Osteocyte (in vitro differentiated cells): Measurements from ENCODE around the gene AKR1B15. TPM values are rescaled to one million over a fixed set of nuclear protein-coding genes. Genes with fewer than 3 reads are reported as not detected.
"Not testable (repeated sequence)": the region's sequence is repeated elsewhere in the genome, so short reads cannot be mapped to it uniquely, and the experiment has no call there.

Source experiments
- DNase-seq: peaks from one replicate; pipeline ENCODE4 v3.0.0; 2021; ENCODE audit warnings: mixed read lengths; ENCODE audit not compliant: unreplicated experiment; ENCODE audit errors: extremely low spot score
- H3K27ac Mint-ChIP-seq: one replicate; pipeline ENCODE4 v1.8.0; 2021; ENCODE audit warnings: mild to moderate bottlenecking, mixed read lengths; ENCODE audit not compliant: unreplicated experiment
- H3K27me3 Mint-ChIP-seq: one replicate; pipeline ENCODE4 v1.8.0; 2021; ENCODE audit warnings: mixed read lengths; ENCODE audit not compliant: unreplicated experiment
- H3K36me3 Mint-ChIP-seq: one replicate; pipeline ENCODE4 v1.8.0; 2021; ENCODE audit warnings: mixed read lengths; ENCODE audit not compliant: unreplicated experiment
- H3K4me1 Mint-ChIP-seq: one replicate; pipeline ENCODE4 v1.8.0; 2021; ENCODE audit warnings: mixed read lengths; ENCODE audit not compliant: unreplicated experiment
- H3K4me3 Mint-ChIP-seq: one replicate; pipeline ENCODE4 v1.8.0; 2021; ENCODE audit warnings: mild to moderate bottlenecking, moderate library complexity, mixed read lengths; ENCODE audit not compliant: unreplicated experiment
- H3K9me3 Mint-ChIP-seq: one replicate; pipeline ENCODE4 v1.8.0; 2021; ENCODE audit warnings: mixed read lengths; ENCODE audit not compliant: unreplicated experiment
- total RNA-seq: library from RNA; stranded (reverse); gene quantifications from 2 replicates; pipeline ENCODE4 v1.2.1, GENCODE V29; 2021
- TF ChIP-seq, protein P1 (sequence below): fragments of 200-600 bp; sonication (generic); IDR thresholded peaks from 2 replicates; pipeline ENCODE4 v1.5.0; 2021; ENCODE audit warnings: antibody characterized with exemption, mild to moderate bottlenecking, moderate library complexity

Gene AKR1B15
- total RNA-seq, 1 donor from 2014 or later = not detected

DNA sequence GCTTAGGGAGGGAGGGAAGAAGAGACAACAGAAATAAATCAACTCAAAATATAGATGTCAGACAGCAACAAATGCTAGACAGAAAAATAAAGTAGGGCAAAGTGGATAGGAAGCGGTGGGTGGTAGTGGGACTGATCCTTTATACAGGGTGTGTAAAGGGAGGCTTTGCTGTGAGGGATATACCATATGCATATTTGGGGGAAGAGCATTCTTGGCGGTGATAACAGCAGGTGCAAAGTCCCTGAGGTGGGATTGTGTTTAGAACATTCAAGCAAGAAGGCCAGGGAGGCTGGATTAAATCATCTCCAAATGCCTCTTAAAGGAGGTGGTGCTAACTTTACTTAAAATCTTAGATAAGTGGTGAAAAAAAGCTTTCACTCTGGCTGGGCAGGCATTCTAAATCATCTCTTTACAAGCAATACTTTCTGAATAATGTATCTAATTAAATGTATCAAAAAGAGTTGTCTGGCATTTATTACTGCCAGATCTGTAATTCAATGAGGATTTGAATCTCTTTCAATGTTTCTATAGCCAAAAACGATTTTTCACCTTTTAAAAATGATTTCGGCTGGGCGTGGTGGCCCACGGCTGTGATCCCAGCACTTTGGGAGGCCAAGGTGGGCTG is 9.4 kb upstream of the AKR1B15 start:
- Mint-ChIP-seq H3K36me3 (no peaks in the 10 kb centered on the region), H3K27ac (no peak overlapping the region), H3K27me3 (peaks cover 58% of the 10 kb centered on the region), H3K9me3 (no peaks in the 10 kb centered on the region), H3K4me3 (no peak overlapping the region), H3K4me1 (no peaks in the 10 kb centered on the region)
- TF ChIP-seq, protein P1, sequence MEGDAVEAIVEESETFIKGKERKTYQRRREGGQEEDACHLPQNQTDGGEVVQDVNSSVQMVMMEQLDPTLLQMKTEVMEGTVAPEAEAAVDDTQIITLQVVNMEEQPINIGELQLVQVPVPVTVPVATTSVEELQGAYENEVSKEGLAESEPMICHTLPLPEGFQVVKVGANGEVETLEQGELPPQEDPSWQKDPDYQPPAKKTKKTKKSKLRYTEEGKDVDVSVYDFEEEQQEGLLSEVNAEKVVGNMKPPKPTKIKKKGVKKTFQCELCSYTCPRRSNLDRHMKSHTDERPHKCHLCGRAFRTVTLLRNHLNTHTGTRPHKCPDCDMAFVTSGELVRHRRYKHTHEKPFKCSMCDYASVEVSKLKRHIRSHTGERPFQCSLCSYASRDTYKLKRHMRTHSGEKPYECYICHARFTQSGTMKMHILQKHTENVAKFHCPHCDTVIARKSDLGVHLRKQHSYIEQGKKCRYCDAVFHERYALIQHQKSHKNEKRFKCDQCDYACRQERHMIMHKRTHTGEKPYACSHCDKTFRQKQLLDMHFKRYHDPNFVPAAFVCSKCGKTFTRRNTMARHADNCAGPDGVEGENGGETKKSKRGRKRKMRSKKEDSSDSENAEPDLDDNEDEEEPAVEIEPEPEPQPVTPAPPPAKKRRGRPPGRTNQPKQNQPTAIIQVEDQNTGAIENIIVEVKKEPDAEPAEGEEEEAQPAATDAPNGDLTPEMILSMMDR = no peak
- DNase-seq = no peak

DNA sequence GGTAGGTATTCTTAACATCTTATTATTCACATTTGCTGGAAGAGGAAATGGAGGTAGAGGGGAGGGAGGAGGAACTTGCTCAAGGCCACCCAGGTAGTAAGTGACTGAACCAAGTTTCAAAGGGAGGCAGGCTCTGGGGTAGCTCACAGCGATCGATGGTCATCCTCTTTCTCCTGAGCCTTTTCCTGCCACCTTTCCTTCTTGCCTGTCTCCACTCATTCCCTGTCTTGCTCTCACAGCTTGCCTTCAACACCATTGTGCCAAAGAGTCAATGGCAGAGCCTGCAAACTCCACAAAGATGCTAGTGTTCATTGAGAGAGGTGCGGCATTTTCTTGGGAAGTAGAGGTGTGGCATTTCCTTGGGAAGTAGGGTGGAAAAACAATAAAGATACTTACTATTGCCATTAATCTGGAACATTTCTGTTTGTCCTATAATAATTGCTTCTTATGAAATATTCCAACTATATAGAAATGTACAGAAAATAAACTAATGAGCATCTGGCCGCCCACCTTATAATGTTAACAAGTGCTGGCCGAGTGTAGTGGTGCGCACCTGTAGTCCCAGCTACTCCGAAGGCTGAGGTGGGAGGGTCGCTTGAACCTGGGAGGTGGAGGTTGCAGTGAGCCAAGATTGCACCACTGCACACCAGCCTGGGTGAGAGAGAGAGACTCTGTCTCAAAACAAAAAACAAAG is 7.3 kb upstream of the AKR1B15 start:
- H3K4me3 Mint-ChIP-seq, H3K36me3 Mint-ChIP-seq, H3K9me3 Mint-ChIP-seq, H3K4me1 Mint-ChIP-seq, H3K27ac Mint-ChIP-seq, DNase-seq: not testable (repeated sequence)
- peaks cover 64% of the 10 kb centered on the region for H3K27me3 Mint-ChIP-seq

DNA sequence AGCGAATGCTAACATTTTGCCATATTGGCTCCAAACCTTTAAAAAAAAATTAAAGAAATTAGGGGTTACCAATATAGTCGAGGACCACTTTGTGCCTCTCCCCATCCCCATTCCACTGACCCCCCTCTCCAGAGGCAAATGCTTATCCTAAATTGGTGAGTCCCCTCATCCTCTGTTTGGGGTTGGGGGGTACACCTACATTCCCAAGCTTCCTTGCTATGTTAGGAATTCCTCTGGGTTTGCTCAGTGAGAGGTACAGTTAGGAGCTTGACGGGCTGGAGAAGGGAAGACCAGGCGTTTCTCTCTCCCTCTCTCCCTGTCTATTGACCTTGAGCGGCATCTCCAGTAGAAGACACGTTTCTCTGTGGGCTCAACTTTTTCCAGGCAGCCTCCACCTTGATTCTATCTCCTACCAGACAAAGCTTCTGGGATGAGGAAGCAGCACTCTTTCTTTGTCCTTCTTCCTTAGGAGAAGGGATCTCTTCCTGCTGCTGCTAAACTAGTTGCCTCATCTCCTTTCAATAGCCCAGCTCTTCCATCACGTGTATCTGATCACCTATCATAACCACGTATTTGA is 6.6 kb upstream of the AKR1B15 start:
- Mint-ChIP-seq H3K4me1 (peaks cover 7% of the 10 kb centered on the region), H3K4me3 (no peak overlapping the region), H3K27me3 (peaks cover 66% of the 10 kb centered on the region), H3K36me3 (no peaks in the 10 kb centered on the region), H3K27ac (no peak overlapping the region), H3K9me3 (no peaks in the 10 kb centered on the region)
- TF ChIP-seq, protein P1 = no peak
- no peak for DNase-seq

DNA sequence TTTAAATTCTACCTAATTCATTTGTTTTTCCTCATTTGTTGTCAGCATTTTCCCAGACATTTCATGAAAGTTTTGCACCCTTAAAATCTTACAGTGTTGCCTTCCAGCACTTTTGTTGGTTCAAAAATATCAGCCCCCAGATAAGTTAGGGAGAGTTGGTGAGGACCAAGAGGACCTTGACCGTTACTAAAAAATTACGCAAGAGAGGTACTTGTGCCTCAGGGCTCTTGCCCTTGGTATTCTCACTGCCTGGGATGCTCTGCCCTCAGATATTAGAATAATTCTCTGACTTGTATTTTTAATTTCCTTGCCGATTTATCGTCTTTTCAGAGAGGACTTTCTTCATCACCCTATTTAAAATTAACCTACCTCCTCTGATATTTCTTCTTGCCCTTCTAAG is 3.5 kb upstream of the AKR1B15 start:
- no peak overlapping the region for H3K4me3 Mint-ChIP-seq
- no peak overlapping the region for H3K27ac Mint-ChIP-seq
- H3K4me1 Mint-ChIP-seq = peaks cover 17% of the 10 kb centered on the region
- peaks cover 56% of the 10 kb centered on the region for H3K27me3 Mint-ChIP-seq
- DNase-seq = no peak
- no peaks in the 10 kb centered on the region for H3K9me3 Mint-ChIP-seq
- TF ChIP-seq, protein P1 = no peak
- no peaks in the 10 kb centered on the region for H3K36me3 Mint-ChIP-seq

DNA sequence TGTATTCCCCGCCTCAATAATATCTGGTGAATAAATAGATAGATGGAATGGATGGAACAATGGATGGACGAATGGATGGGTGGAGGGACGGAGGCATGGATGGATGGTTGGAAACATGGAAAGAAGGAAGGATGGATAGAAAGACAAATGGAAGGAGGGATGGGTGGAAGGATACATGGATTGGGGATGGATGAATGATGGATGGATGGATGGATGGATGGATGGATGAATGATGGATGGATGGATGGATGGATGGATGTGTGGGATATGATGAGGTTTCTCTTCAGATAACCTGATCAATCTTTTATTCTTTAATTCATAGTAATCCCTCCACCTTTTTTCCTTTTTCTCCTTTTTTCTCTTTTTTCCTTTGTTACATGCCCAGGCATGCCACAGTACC is 3.0 kb upstream of the AKR1B15 start:
- Mint-ChIP-seq H3K4me3 (no peak overlapping the region), H3K27me3 (peaks cover 51% of the 10 kb centered on the region), H3K27ac (no peak overlapping the region), H3K36me3 (no peaks in the 10 kb centered on the region), H3K9me3 (no peaks in the 10 kb centered on the region), H3K4me1 (peaks cover 17% of the 10 kb centered on the region)
- TF ChIP-seq, protein P1 = no peak
- DNase-seq = no peak
